Tibial artery (tissue), 4 donors: ENCODE data around the gene ZNF341.

Source experiments
- DNase-seq, 2 donors: peaks; one replicate each; pipeline ENCODE4 v3.0.0-alpha.2; 2019
- H3K27ac ChIP-seq, 2 donors: fragments of 200-600 bp; sonication (generic) in 1 of 2; 1 replicate in 1 of 2; 2 replicates in 1 of 2; pipeline ENCODE4 v1.5.1; 2018 to 2019; ENCODE audit warnings: mild to moderate bottlenecking in 1 of 2
- H3K27me3 ChIP-seq, 2 donors: fragments of 200-600 bp; sonication (generic) in 1 of 2; one replicate each; pipeline versions ENCODE4 v1.5.1 to v1.6.0; 2016 to 2019
- H3K36me3 ChIP-seq, 3 donors: fragments of 200-600 bp; sonication (generic) in 2 of 3; one replicate each; pipeline ENCODE4 v1.5.1; 2016 to 2019; ENCODE audit warnings: mild to moderate bottlenecking in 2 of 3
- H3K4me1 ChIP-seq, 4 donors: fragments of 200-600 bp; sonication (generic) in 2 of 4; 1 replicate in 3 of 4; 2 replicates in 1 of 4; pipeline ENCODE4 v1.5.1; 2016 to 2019
- H3K4me3 ChIP-seq, 2 donors: fragments of 200-600 bp; sonication (generic) in 1 of 2; 1 replicate in 1 of 2; 2 replicates in 1 of 2; pipeline ENCODE4 v1.5.1; 2018 to 2019; ENCODE audit warnings: mild to moderate bottlenecking in 2 of 2
- H3K9me3 ChIP-seq, 3 donors: fragments of 200-600 bp; sonication (generic) in 1 of 3; one replicate each; pipeline ENCODE4 v1.5.1; 2016 to 2019
- CTCF ChIP-seq, 2 experiments: fragments of 200-600 bp in 1 of 2; fragments of 450-650 bp in 1 of 2; IDR thresholded peaks; one replicate each; pipeline ENCODE4 v1.5.1; 2017 to 2019; ENCODE audit warnings: antibody characterized with exemption in 2 of 2, mild to moderate bottlenecking in 1 of 2, moderate library complexity in 1 of 2
- intact Hi-C: fragments of 100-400 bp; cut with DNase I; formaldehyde crosslinking; loops from one replicate; pipeline ENCODE4 v1.15.0; 2023; ENCODE audit warnings: low total_unique reads

The ZNF341 gene

GRCh38 chr20:33796263-33796906 lies 64.6 kb downstream of the ZNF341 start:
- no peak overlapping the region for H3K4me3 ChIP-seq
- no peaks in the 10 kb centered on the region for H3K4me1 ChIP-seq
- TF ChIP-seq CTCF (IDR thresholded peaks at IDR 0.05), result no peak
- H3K27ac ChIP-seq, result no peak overlapping the region
- no peaks in the 10 kb centered on the region for H3K9me3 ChIP-seq
- DNase-seq, result no peak
- H3K27me3 ChIP-seq, result no peaks in the 10 kb centered on the region
- peaks cover 0 to 3% (median under 1%) of the 10 kb centered on the region in 3 donors for H3K36me3 ChIP-seq
- intact Hi-C loops, result no loop called here

- Histone ChIP-seq H3K36me3 (no peaks in the 10 kb centered on the region), H3K9me3 (no peaks in the 10 kb centered on the region), H3K27ac (no peak overlapping the region), H3K27me3 (no peaks in the 10 kb centered on the region), H3K4me3 (no peak overlapping the region), H3K4me1 (no peaks in the 10 kb centered on the region)
- no peak for DNase-seq
- TF ChIP-seq CTCF (IDR thresholded peaks at IDR 0.05), result no peak
- intact Hi-C loops, result no loop called here
Observed at GRCh38 chr20:33796907-33797544, 65.2 kb downstream of the ZNF341 start.

- no peaks in the 10 kb centered on the region for H3K36me3 ChIP-seq
- no peak for TF ChIP-seq CTCF (IDR thresholded peaks at IDR 0.05)
- H3K9me3 ChIP-seq, result no peaks in the 10 kb centered on the region
- H3K4me3 ChIP-seq, result no peak overlapping the region
- H3K27ac ChIP-seq, result no peak overlapping the region
- H3K27me3 ChIP-seq, result no peaks in the 10 kb centered on the region
- H3K4me1 ChIP-seq, result peaks cover 0 to 2% (median 0%) of the 10 kb centered on the region in 4 donors
- no peak for DNase-seq
- intact Hi-C loops, result no loop called here
Observed at GRCh38 chr20:33798444-33798843, 66.6 kb downstream of the ZNF341 start.

GRCh38 chr20:33803921-33804337 lies 72.1 kb downstream of the ZNF341 start:
- no peak overlapping the region for H3K4me3 ChIP-seq
- H3K27ac ChIP-seq, result peak overlapping the region in 1 of 2 donors; percentile 54
- no peaks in the 10 kb centered on the region for H3K27me3 ChIP-seq
- DNase-seq, result no peak
- peaks cover 0 to 10% (median 0%) of the 10 kb centered on the region in 4 donors for H3K4me1 ChIP-seq
- no peak for TF ChIP-seq CTCF (IDR thresholded peaks at IDR 0.05)
- intact Hi-C loops, result no loop called here
- H3K36me3 ChIP-seq, result no peaks in the 10 kb centered on the region
- H3K9me3 ChIP-seq, result no peaks in the 10 kb centered on the region

GRCh38 chr20:33808388-33808787 lies 76.6 kb downstream of the ZNF341 start:
- DNase-seq, result no peak
- Histone ChIP-seq H3K4me1 (peaks cover 0 to 23% (median 9%) of the 10 kb centered on the region in 4 donors), H3K36me3 (no peaks in the 10 kb centered on the region), H3K9me3 (no peaks in the 10 kb centered on the region), H3K27me3 (no peaks in the 10 kb centered on the region), H3K27ac (no peak overlapping the region), H3K4me3 (no peak overlapping the region)
- intact Hi-C loops, result no loop called here
- TF ChIP-seq CTCF (IDR thresholded peaks at IDR 0.05), result no peak
